K562 (cell line): ENCODE data around the gene HK1. TPM values are rescaled to one million over a fixed set of nuclear protein-coding genes. Genes with fewer than 3 reads are reported as not detected.
A peak's percentile ranks its signal among the peaks of the same experiment; 100 is the strongest.

ENCODE experiments used
- ARID3A ChIP-seq: IDR thresholded peaks from 2 replicates; pipeline ENCODE4 v1.6.1; 2012; ENCODE audit warnings: low read depth, low read length, improper control_type of control experiment, borderline replicate concordance
- CBX3 ChIP-seq, 2 experiments: IDR thresholded peaks; 1 replicate in 1 of 2; 2 replicates in 1 of 2; pipeline ENCODE4 v1.6.1; 2012; ENCODE audit warnings: inconsistent platforms in 2 of 2, low read length in 2 of 2, borderline replicate concordance in 1 of 2, control low read depth in 1 of 2
- EZH2 ChIP-seq: IDR thresholded peaks from 2 replicates; pipeline ENCODE4 v1.6.1; 2012; ENCODE audit warnings: low read depth, mild to moderate bottlenecking, inconsistent platforms, low read length, borderline replicate concordance
- HDAC2 ChIP-seq: fragments of 450-650 bp; IDR thresholded peaks from 2 replicates; pipeline ENCODE4 v1.6.1; 2016; ENCODE audit warnings: mild to moderate bottlenecking
- HNRNPUL1 ChIP-seq: fragments of 200-400 bp; formaldehyde crosslinking; IDR thresholded peaks from 2 replicates; pipeline ENCODE4 v1.6.1; 2017; ENCODE audit warnings: low read length
- HOXB6 ChIP-seq: fragments of 250-450 bp; sonication (Bioruptor Pico); IDR thresholded peaks from 2 replicates; pipeline ENCODE4 v1.5.1; 2022; ENCODE audit warnings: mild to moderate bottlenecking, borderline replicate concordance
- ILK ChIP-seq: fragments of 450-650 bp; IDR thresholded peaks from 2 replicates; pipeline ENCODE4 v1.6.1; 2016; ENCODE audit warnings: missing genetic modification characterization, low read depth, mild to moderate bottlenecking, missing compliant biosample characterization, moderate library complexity, borderline replicate concordance
- IRF1 ChIP-seq: sonication (generic); formaldehyde crosslinking; IDR thresholded peaks from 2 replicates; pipeline ENCODE4 v1.8.0; 2022; ENCODE audit warnings: missing genetic modification reagents, mild to moderate bottlenecking, borderline replicate concordance
- KDM2B ChIP-seq: fragments of 250-450 bp; sonication (Bioruptor Pico); IDR thresholded peaks from 2 replicates; pipeline ENCODE4 v1.8.0; 2021; ENCODE audit warnings: mild to moderate bottlenecking, moderate library complexity
- MAFG ChIP-seq: fragments of 450-650 bp; conservative IDR thresholded peaks from 2 replicates; pipeline ENCODE4 v1.6.1; 2016; ENCODE audit warnings: missing genetic modification characterization, missing compliant biosample characterization
- PHB2 ChIP-seq: fragments of 450-650 bp; IDR thresholded peaks from 2 replicates; pipeline ENCODE4 v1.6.1; 2017; ENCODE audit warnings: low read depth
- POLR2G ChIP-seq: fragments of 200-400 bp; formaldehyde crosslinking; IDR thresholded peaks from 2 replicates; pipeline ENCODE4 v1.6.1; 2017; ENCODE audit warnings: low read depth, mild to moderate bottlenecking, antibody characterized with exemption, low read length, moderate library complexity
- POU5F1 ChIP-seq: fragments of 150-350 bp; IDR thresholded peaks from 2 replicates; pipeline ENCODE4 v1.6.1; 2014; ENCODE audit warnings: borderline replicate concordance, low read length, low read depth, mild to moderate bottlenecking; ENCODE audit not compliant: partially characterized antibody
- PTBP1 ChIP-seq: fragments of 200-400 bp; formaldehyde crosslinking; IDR thresholded peaks from 2 replicates; pipeline ENCODE4 v1.6.1; 2017; ENCODE audit warnings: low read depth, low read length
- U2AF1 ChIP-seq: fragments of 200-400 bp; formaldehyde crosslinking; optimal IDR thresholded peaks from 2 replicates; pipeline ENCODE3; 2017; ENCODE audit warnings: mild to moderate bottlenecking, low read depth, low read length, moderate library complexity
- ZKSCAN8 ChIP-seq: fragments of 200-800 bp; sonication (Bioruptor generic); IDR thresholded peaks from 2 replicates; pipeline ENCODE4 v1.6.1; 2016; ENCODE audit warnings: missing genetic modification characterization, missing compliant biosample characterization
- ZNF224 ChIP-seq: sonication (generic); formaldehyde crosslinking; IDR thresholded peaks from 2 replicates; pipeline ENCODE4 v1.8.0; 2022; ENCODE audit warnings: mild to moderate bottlenecking, missing genetic modification reagents
- ZNF274 ChIP-seq: IDR thresholded peaks from 2 replicates; pipeline ENCODE4 v1.6.1; 2011; ENCODE audit warnings: low read depth, mild to moderate bottlenecking, low read length, moderate library complexity, borderline replicate concordance
- ZZZ3 ChIP-seq: fragments of 450-650 bp; IDR thresholded peaks from 2 replicates; pipeline ENCODE4 v1.6.1; 2016; ENCODE audit warnings: antibody characterized with exemption, mild to moderate bottlenecking, moderate library complexity
- polyA plus RNA-seq, 8 experiments: library from polyadenylated mRNA; depleted of rRNA in 4 of 8; stranded (reverse) in 5 of 8; unstranded in 3 of 8; fragments of >200 nt; fragmentation: Nextera tagmentation in 2 of 8; fragmentation: Illumina TruSeq in 1 of 8; extraction: Ambion mirVana in 2 of 8; extraction: Trizol in 1 of 8; gene quantifications; 2 replicates each; pipeline versions ENCODE4 v1.2.1 to v1.2.3, GENCODE V29; 2011 to 2014; ENCODE audit warnings: inconsistent platforms in 1 of 8, missing spikeins in 1 of 8
- total RNA-seq, 7 experiments: library from RNA; depleted of rRNA in 6 of 7; stranded (reverse); fragments of >200 nt in 6 of 7; fragmentation: Illumina TruSeq in 2 of 7; extraction: Trizol in 2 of 7; gene quantifications; 2 replicates each; pipeline versions ENCODE4 v1.2.1 to v1.2.3, GENCODE V29; 2011 to 2021; ENCODE audit warnings: low replicate concordance in 1 of 7
- TF ChIP-seq, protein P1 (sequence below): fragments of 250-450 bp; sonication (Bioruptor Pico); IDR thresholded peaks from 2 replicates; pipeline ENCODE4 v1.5.1; 2021; ENCODE audit warnings: mild to moderate bottlenecking
- TF ChIP-seq, protein P2 (sequence below): fragments of 250-450 bp; sonication (Bioruptor Pico); IDR thresholded peaks from 2 replicates; pipeline ENCODE4 v1.5.0; 2021
- TF ChIP-seq, protein P3 (sequence below): fragments of 250-450 bp; sonication (Bioruptor Pico); IDR thresholded peaks from 2 replicates; pipeline ENCODE4 v1.8.0; 2021; ENCODE audit warnings: moderate library complexity, mild to moderate bottlenecking, inconsistent platforms
- TF ChIP-seq, protein P4 (sequence below): fragments of 450-650 bp; IDR thresholded peaks from 2 replicates; pipeline ENCODE4 v1.6.1; 2016; ENCODE audit warnings: low read depth, mild to moderate bottlenecking, moderate library complexity

Gene HK1
- total and polyA plus RNA-seq, 9 of the 15 experiments (the other 6 are each of a cell fraction or from before 2014, with no cell fraction given) = 29.2 to 444 (median 193) TPM

DNA sequence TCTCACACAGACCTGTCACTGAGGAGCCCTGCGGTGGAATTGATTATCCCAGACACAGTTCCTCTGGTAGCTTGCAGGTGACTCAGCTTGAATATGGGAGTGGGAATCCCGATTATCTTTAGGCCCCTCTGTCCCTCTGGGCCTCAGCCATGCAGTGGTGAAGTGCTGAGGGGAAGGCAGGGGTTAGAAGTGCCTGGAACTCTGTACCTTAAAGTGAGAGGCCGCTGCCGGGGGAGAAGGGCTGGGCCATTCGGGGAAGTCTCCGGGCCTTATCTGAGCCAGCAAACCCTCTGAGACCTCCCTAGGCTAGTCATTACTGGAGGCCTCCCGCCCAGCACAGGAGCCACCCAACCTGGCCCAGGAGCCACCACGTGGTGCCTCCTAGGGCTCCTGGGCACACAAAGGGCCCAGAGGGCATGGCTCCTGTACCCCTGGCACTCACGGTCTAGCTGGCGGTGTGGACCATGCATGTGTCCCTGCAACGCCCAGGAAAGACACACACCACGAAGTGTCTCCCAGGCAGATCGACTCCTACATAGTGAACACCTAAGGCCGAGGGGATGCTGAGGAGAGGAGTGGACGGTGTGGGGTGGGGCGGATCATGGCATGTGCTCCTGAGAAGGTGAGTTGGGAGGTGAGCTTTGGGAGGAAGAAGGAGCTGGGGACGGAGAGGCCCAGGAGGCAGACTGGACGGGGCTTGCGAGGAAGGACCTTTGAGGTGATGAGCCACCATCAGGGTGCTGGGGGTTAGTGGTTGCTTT, 56.2 kb downstream of the HK1 start (continued):
- TF ChIP-seq ZKSCAN8 (CRISPR knock-in tag) (no peak), EZH2 (no peak), POU5F1 (no peak), MAFG (tag) (peak; percentile 69), HNRNPUL1 (no peak), ARID3A (no peak), ILK (tag) (no peak), U2AF1 (no peak), ZZZ3 (no peak), ZNF224 (CRISPR knock-in tag) (no peak), PHB2 (no peak), PTBP1 (no peak), HDAC2 (peak; percentile 55; the same call in 1 of the 2 replicates), IRF1 (CRISPR knock-in tag) (no peak), KDM2B (CRISPR knock-in tag) (no peak), HOXB6 (CRISPR knock-in tag) (no peak), CBX3 (IDR thresholded peaks at IDR 0.05; ENCODE audit: borderline replicate concordance in 1 of 2, low read length in 2 of 2) (no peak), POLR2G (peak; percentile 75), ZNF274 (no peak)
- TF ChIP-seq, protein P1, sequence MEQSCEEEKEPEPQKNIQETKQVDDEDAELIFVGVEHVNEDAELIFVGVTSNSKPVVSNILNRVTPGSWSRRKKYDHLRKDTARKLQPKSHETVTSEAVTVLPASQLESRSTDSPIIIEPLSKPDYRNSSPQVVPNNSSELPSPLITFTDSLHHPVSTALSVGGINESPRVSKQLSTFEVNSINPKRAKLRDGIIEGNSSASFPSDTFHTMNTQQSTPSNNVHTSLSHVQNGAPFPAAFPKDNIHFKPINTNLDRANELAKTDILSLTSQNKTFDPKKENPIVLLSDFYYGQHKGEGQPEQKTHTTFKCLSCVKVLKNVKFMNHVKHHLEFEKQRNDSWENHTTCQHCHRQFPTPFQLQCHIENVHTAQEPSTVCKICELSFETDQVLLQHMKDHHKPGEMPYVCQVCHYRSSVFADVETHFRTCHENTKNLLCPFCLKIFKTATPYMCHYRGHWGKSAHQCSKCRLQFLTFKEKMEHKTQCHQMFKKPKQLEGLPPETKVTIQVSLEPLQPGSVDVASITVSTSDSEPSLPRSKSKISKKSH (CRISPR knock-in tag) = no peak
- TF ChIP-seq, protein P2, sequence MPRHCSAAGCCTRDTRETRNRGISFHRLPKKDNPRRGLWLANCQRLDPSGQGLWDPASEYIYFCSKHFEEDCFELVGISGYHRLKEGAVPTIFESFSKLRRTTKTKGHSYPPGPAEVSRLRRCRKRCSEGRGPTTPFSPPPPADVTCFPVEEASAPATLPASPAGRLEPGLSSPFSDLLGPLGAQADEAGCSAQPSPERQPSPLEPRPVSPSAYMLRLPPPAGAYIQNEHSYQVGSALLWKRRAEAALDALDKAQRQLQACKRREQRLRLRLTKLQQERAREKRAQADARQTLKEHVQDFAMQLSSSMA (CRISPR knock-in tag) = no peak
- TF ChIP-seq, protein P3, sequence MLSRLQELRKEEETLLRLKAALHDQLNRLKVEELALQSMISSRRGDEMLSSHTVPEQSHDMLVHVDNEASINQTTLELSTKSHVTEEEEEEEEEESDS (CRISPR knock-in tag) = no peak
- TF ChIP-seq, protein P4, sequence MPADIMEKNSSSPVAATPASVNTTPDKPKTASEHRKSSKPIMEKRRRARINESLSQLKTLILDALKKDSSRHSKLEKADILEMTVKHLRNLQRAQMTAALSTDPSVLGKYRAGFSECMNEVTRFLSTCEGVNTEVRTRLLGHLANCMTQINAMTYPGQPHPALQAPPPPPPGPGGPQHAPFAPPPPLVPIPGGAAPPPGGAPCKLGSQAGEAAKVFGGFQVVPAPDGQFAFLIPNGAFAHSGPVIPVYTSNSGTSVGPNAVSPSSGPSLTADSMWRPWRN = no peak; the same call in 1 of the 2 replicates
